Limb (tissue), 2 donors: ENCODE data around the gene CERT1.
"Not testable (repeated sequence)": the region's sequence is repeated elsewhere in the genome, so short reads cannot be mapped to it uniquely, and the experiment has no call there.

Source experiments
- DNase-seq, 2 donors: peaks; one replicate each; pipeline ENCODE4 v3.0.0-alpha.2; 2016; ENCODE audit errors: extremely low spot score in 2 of 2

The CERT1 gene

DNA sequence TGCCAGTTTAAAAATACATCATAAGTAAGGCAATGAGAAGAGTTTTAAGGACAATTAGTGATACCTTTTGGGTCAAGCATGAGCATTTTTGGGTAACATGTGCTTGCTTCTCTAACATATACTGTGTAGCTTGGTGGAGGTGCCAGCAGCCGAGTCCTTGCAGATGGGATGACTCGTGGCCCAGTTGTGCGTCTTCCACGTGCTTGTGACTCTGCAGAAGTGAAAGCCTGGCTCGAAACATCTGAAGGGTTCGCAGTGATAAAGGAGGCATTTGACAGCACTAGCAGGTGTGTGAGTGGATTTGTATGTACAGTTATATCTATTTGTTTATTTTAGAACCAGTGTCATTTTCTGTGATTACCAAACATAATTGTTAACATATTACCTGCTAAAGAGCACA is 156.2 kb downstream of the CERT1 start:
- DNase-seq: no peak

DNA sequence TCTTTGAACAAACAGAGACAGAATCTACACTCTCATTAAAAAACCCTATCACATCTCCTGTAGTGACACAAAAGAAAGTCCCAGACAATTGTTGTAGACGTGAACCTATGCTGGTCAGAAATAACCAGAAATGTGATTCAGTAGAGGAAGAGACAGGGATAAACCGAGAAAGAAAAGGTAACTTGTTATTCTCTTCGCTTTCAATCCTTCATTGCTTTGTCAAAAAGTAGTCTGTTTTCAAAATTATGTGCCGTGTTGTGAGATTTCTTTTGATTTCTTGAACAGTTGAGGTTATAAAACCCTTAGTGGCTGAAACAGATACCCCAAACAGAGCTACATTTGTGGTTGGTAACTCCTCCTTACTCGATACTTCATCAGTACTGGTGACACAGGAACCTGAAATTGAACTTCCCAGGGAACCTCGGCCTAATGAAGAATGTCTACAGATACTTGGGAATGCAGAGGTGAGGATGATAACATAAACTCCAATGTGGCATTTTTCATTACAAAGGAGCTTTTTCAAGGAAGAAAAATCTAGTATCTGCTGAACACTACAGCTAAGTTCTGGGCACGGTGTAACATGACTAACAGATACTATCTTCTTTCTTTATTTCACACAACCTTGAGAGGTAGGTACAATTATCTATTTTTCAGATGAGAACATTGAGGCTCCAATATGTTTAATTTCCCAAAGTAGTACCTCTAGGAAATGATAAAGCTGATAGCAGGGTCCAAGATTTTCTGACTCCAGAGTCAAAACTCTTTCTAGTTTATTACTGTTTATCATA is 160.1 kb downstream of the CERT1 start:
- DNase-seq: no peak

- DNase-seq: no peak
Observed at GRCh38 chr5:75349663-75350062, 161.8 kb downstream of the CERT1 start.

GRCh38 chr5:75348241-75348640 is 163.2 kb downstream of the CERT1 start:
- DNase-seq: no peak

- no peak for DNase-seq
Observed at GRCh38 chr5:75342836-75343235, 168.6 kb downstream of the CERT1 start.

- no peak for DNase-seq
Observed at GRCh38 chr5:75341934-75342333, 169.5 kb downstream of the CERT1 start.

DNA sequence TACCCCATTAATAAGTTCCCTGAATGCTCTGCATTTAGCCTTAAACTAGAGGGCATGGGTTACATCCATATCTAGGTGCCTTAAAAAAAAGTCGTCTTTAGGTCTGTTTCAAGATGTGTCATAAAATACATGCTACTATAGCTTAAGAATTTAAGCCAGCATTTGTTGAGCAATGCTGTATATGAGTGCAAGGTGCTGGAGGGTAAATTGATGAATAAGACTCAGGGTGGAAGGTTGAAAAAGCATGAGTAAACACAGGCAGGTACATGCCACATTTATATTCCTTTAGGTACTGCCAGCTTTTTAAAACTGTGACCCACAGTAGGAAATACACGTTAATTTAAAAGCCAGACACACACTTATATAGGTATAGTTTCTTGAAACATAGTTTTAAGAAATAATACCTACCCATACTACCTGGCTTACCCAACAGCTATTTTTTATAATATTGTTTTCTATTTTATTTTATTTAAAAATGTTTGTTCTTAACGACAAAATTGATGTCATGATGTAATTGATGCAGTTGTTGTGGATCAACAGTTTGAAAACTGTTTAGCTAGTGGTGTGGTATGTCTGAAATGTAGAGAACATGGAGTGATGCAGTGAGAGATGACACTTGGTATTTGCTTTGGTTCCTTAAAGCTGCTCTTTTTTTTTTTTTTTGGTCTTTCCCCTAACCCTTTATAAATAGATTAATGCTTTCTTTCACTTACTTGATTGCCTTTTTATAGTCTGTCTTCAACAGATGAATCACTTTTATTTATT is 170.5 kb downstream of the CERT1 start:
- no peak for DNase-seq

DNA sequence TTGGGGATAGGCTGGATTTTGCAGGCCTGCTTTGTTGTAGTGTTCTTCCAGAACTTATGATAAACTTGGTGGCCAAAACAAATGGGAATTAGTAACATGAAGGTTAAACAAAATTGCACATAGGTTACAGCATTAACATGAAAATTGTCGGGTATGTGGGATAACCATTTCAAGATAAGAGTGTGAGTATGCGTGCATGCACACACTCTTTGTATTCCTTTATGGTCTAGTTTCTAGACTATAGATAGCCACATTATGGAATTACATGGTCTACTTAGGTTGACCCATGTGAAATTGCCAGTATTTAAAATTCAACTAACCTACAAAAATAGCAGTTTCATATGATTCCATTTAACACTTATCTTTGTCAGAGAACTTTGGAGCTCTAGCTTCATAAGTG is 173.0 kb downstream of the CERT1 start:
- DNase-seq: no peak

DNA sequence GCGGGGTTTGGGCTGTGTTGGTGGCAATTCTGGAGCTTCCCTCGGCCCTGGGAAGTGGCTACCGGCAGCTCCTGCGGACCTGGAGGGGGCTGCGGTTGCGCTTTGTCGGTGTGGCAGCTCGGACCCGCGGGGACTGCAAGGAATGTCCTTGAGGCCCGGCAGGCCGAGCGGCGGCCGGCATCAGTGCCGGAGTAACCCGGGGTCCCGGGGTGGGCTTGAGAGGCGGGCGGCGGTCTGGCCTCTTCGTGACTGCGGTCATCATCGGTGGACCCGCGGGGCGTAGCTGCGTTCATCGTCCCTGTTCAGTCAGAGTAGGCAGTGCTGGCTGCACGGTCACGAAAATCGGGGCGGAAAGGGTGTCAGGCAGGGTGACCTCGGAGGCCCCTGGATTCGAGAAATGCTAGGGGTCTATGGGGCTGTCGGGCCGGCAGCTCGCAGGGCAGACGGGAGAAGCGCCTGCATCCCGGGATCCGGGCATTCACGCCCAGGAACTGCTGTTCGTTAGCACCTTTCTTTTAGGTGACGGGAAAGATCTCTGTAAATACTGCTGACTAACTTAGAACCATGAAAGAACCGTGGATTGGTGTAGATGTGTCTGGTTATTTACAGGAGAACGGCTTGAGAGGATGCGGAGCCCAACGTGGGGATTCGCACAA is 173.9 kb downstream of the CERT1 start:
- peak in 1 of 2 donors; percentile 8 for DNase-seq

- peak; percentile 97 to 100 for DNase-seq
Observed at GRCh38 chr5:75336615-75337336, 174.7 kb downstream of the CERT1 start, which contains the start of gene HMGCR. TSS of gene HMGCR (plus strand) at chr5:75337220. CDS start at chr5:75342606, 5,386 bp downstream.

DNA sequence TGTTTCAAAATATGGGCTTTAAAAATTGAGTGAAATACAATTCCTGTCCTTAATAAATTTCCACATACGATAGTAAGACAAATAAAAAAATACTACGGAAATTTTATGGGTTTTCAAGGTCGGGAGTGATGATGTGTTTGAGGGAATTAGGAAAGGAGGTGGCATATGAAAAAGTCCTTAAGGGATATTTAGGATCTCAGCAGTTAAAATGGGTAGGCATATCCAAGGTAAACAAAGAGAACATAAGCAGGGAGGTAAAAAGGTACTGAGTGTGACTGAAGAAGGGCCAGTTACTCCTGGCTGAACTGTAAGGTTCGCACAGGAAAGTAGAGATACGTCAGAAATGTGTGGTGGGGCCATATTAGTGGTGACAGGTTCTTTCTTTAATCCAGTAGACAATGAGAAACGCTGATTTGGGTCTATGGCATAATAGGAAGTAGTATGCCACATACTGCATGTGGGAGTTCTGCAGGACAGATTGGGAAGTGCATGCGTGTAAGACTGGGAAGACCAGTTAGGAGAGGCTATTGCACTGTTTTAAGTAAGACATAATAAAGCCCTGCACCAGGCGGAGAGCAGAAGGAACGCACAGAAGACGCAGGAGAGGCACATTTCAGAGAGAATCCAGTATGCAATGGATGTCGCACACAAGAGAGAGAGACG is 175.3 kb downstream of the CERT1 start:
- peak in 1 of 2 donors; percentile 80 for DNase-seq

DNA sequence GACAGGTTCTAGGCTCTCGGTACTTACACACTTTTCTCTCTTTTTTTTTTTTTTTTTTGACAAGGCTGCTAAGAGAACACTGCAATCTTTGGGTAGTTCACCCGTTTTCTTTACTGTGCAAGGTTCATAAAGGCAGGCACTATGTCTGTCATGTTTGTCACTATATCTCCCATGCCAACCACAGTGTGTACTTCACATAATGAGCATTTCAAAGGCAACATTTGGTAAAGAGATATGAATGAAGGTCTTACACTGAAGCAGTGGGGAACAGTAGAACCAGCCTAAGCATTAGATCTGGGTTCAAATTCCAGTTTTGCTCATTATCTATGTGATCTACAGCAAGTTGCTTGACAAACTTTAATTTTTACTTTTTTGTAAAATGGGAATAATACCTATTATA is 175.9 kb downstream of the CERT1 start:
- DNase-seq: no peak

GRCh38 chr5:75334413-75334812 is 177.0 kb downstream of the CERT1 start:
- not testable (repeated sequence) for DNase-seq

DNA sequence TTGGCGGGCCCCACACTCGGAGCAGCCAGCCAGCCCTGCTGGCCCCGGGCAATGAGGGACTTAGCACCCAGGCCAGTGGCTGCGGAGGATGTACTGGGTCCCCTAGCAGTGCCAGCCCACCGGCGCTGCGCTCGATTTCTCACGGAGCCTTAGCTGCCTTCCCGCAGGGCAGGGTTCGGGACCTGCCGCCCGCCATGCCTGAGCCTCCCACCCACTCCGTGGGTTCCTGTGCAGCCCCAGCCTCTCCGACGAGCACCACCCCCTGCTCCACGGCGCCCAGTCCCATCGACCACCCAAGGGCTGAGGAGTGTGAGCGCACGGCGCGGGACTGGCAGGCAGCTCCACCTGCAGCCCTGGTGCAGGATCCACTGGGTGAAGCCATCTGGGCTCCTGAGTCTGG is 177.7 kb downstream of the CERT1 start:
- not testable (repeated sequence) for DNase-seq

GRCh38 chr5:75331095-75332090 is 180.0 kb downstream of the CERT1 start:
- no peak for DNase-seq

GRCh38 chr5:75330404-75330803 is 181.0 kb downstream of the CERT1 start:
- DNase-seq: no peak
